Gastroesophageal sphincter (tissue), 3 donors: Measurements from ENCODE around the gene LARP1B.

Experiments used
- CTCF ChIP-seq, 4 experiments: fragments of 200-600 bp in 2 of 4; fragments of 450-650 bp in 2 of 4; sonication (generic) in 1 of 4; IDR thresholded peaks; one replicate each; pipeline ENCODE4 v1.5.1; 2017 to 2019; ENCODE audit warnings: antibody characterized with exemption in 4 of 4, mild to moderate bottlenecking in 2 of 4, moderate library complexity in 2 of 4
- EP300 ChIP-seq: sonication (generic); formaldehyde crosslinking; IDR thresholded peaks from one replicate; pipeline ENCODE4 v1.6.1; 2017; ENCODE audit warnings: antibody characterized with exemption, mild to moderate bottlenecking
- POLR2A ChIP-seq, 2 donors: fragments of 450-650 bp; IDR thresholded peaks; one replicate each; pipeline ENCODE4 v1.6.1; 2017; ENCODE audit warnings: antibody characterized with exemption in 2 of 2, mild to moderate bottlenecking in 2 of 2, moderate library complexity in 1 of 2
- POLR2AphosphoS5 ChIP-seq: sonication (generic); formaldehyde crosslinking; IDR thresholded peaks from one replicate; pipeline ENCODE4 v1.6.1; 2017; ENCODE audit warnings: antibody characterized with exemption

- TF ChIP-seq CTCF (IDR thresholded peaks at IDR 0.05): no peak
- TF ChIP-seq POLR2AphosphoS5: no peak
- no peak for TF ChIP-seq POLR2A (IDR thresholded peaks at IDR 0.05)
- TF ChIP-seq EP300: no peak
These were observed 159.4 kb downstream of the LARP1B start for GRCh38 chr4:128220286-128221235.
